ENCODE results near the gene C12orf57. TPM values are rescaled to one million over a fixed set of nuclear protein-coding genes. Genes with fewer than 3 reads are reported as not detected.

C12orf57 gene
- total and polyA plus RNA-seq, 10 of the 15 experiments (the other 5 are each of a cell fraction or from before 2014, with no cell fraction given) = 64.5 to 377 (median 211) TPM

- Histone ChIP-seq H3K27ac (ENCODE audit: control insufficient read depth, insufficient read depth) (peak overlapping the region; percentile 92), H2AFZ (ENCODE audit: control insufficient read depth, low read depth, low read length) (no peak overlapping the region), H3K36me3 (ENCODE audit: control insufficient read depth in 2 of 2, insufficient read depth in 2 of 2, low read length in 1 of 2) (peaks cover 5 to 6% of the 10 kb centered on the region in 2 experiments; a peak in 3 of 4 replicates), H3K4me3 (peak overlapping the region; percentile 41), H3K4me1 (ENCODE audit: control insufficient read depth, insufficient read depth, low read length) (peaks cover 11% of the 10 kb centered on the region; the same call in 1 of the 2 replicates), H3K27me3 (replicated peaks in 1 of 2; ENCODE audit: control insufficient read depth in 2 of 2, insufficient read depth in 2 of 2, low read length in 1 of 2) (no peaks in the 10 kb centered on the region), H3K9me3 (replicated peaks; ENCODE audit: control insufficient read depth, insufficient read depth, low read length) (no peaks in the 10 kb centered on the region), H3K4me2 (ENCODE audit: control insufficient read depth, insufficient read depth) (peak overlapping the region; percentile 86), H3K79me2 (ENCODE audit: control insufficient read depth, insufficient read depth, low read length) (peaks cover 24% of the 10 kb centered on the region), H4K20me1 (ENCODE audit: control insufficient read depth, insufficient read depth) (no peaks in the 10 kb centered on the region), H3K9ac (ENCODE audit: control insufficient read depth, insufficient read depth, low read length) (peak overlapping the region; percentile 96)
- no peak for ATAC-seq
- intact Hi-C loops (cut with micrococcal nuclease; ENCODE audit: unreplicated experiment) = loop anchor here (2.0 kb wide), 1 partner anchor 14 kb away; no protein-coding TSS in a partner anchor
- ChIA-PET POLR2A (interaction anchor here (0.9 to 17.8 kb wide), 15 partner anchors 8 to 87 kb away, joined by 3 to 524 read pairs (median 6); partner anchors contain the start of genes ATN1, CDCA3, EMG1 and LPCAT3), SMC1A (ENCODE audit: uncharacterized antibody, unreplicated experiment) (interaction anchor here (1.0 to 1.6 kb wide), 6 partner anchors 9 to 71 kb away, joined by 3 to 12 read pairs (median 4); partner anchors contain the start of gene TPI1), CTCF (interaction anchor here (0.7 to 8.6 kb wide), 16 partner anchors 9 to 174 kb away, joined by 3 to 111 read pairs (median 6); partner anchors contain the start of genes C1RL, CDCA3, LPCAT3 and SPSB2), RAD21 (ENCODE audit: unreplicated experiment) (interaction anchor here (0.9 to 1.9 kb wide), 9 partner anchors 12 to 87 kb away, joined by 3 to 8 read pairs (median 4); partner anchors contain the start of genes CDCA3 and SPSB2)
- no peak for DNase-seq (ENCODE audit: low read depth, low spot score)
- 76% methylated on average over 30 of the region's 32 CpGs for WGBS (ENCODE audit: insufficient coverage, insufficient replicate concordance, low lambda C conversion rate, missing lambda C conversion rate)
- FAIRE-seq = no peak
- TSS peak; percentile 47 for BruUV-seq (replicated peaks)
- in situ Hi-C loops (cut with MboI) = no loop called here
- TF ChIP-seq CHD2 (IDR thresholded peaks at IDR 0.05; ENCODE audit: borderline replicate concordance, low read depth, low read length) (0 out of 2 replicates have a peak, but pooled peaks have one; percentile 13), EED (IDR thresholded peaks at IDR 0.05; ENCODE audit: low read depth) (no peak; the same call in 1 of the 2 replicates), STAT1 (conservative IDR thresholded peaks at IDR 0.05) (no peak), EGR1 (IDR thresholded peaks at IDR 0.05; ENCODE audit: borderline replicate concordance in 1 of 2, low read depth in 2 of 2, low read length in 2 of 2) (no peak), RELB (IDR thresholded peaks at IDR 0.05; ENCODE audit: low read depth) (0 out of 2 replicates have a peak, but pooled peaks have one; percentile 7), IRF3 (IDR thresholded peaks at IDR 0.05) (no peak), POLR2A (IDR thresholded peaks at IDR 0.05; ENCODE audit: low read depth, low read length) (peak; percentile 33; the same call in 1 of the 2 replicates), TBL1XR1 (IDR thresholded peaks at IDR 0.05; ENCODE audit: low read depth, low read length) (no peak), E2F4 (IDR thresholded peaks at IDR 0.05; ENCODE audit: low read depth, low read length) (no peak), SIX5 (IDR thresholded peaks at IDR 0.05; ENCODE audit: low read depth, low read length, severe bottlenecking) (no peak), SPI1 (IDR thresholded peaks at IDR 0.05; ENCODE audit: borderline replicate concordance, insufficient read depth, low read depth, low read length) (no peak), NFYB (IDR thresholded peaks at IDR 0.05; ENCODE audit: insufficient read depth, low read depth, low read length) (no peak), RELA (IDR thresholded peaks at IDR 0.05; ENCODE audit: borderline replicate concordance, partially characterized antibody) (no peak), SMARCA5 (IDR thresholded peaks at IDR 0.05) (no peak), HDAC6 (IDR thresholded peaks at IDR 0.05; ENCODE audit: unreplicated experiment) (no peak), ZNF622 (IDR thresholded peaks at IDR 0.05) (no peak), FOS (IDR thresholded peaks at IDR 0.05; ENCODE audit: borderline replicate concordance, extremely low read depth, insufficient read length) (no peak), POLR2AphosphoS2 (IDR thresholded peaks at IDR 0.05; ENCODE audit: low read depth, low read length) (0 out of 2 replicates have a peak, but pooled peaks have one; percentile 47), WRNIP1 (IDR thresholded peaks at IDR 0.05; ENCODE audit: borderline replicate concordance, low read depth, low read length) (no peak), GATAD2B (conservative IDR thresholded peaks at IDR 0.05; ENCODE audit: low read depth) (no peak)
Measured at GRCh38 chr12:6938353-6939190, 5.2 kb upstream of the C12orf57 start.

All from GM12878 (cell line).